ENCODE measurements around the gene CHPF2.

CHPF2 gene, protein sequence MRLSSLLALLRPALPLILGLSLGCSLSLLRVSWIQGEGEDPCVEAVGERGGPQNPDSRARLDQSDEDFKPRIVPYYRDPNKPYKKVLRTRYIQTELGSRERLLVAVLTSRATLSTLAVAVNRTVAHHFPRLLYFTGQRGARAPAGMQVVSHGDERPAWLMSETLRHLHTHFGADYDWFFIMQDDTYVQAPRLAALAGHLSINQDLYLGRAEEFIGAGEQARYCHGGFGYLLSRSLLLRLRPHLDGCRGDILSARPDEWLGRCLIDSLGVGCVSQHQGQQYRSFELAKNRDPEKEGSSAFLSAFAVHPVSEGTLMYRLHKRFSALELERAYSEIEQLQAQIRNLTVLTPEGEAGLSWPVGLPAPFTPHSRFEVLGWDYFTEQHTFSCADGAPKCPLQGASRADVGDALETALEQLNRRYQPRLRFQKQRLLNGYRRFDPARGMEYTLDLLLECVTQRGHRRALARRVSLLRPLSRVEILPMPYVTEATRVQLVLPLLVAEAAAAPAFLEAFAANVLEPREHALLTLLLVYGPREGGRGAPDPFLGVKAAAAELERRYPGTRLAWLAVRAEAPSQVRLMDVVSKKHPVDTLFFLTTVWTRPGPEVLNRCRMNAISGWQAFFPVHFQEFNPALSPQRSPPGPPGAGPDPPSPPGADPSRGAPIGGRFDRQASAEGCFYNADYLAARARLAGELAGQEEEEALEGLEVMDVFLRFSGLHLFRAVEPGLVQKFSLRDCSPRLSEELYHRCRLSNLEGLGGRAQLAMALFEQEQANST

DNA sequence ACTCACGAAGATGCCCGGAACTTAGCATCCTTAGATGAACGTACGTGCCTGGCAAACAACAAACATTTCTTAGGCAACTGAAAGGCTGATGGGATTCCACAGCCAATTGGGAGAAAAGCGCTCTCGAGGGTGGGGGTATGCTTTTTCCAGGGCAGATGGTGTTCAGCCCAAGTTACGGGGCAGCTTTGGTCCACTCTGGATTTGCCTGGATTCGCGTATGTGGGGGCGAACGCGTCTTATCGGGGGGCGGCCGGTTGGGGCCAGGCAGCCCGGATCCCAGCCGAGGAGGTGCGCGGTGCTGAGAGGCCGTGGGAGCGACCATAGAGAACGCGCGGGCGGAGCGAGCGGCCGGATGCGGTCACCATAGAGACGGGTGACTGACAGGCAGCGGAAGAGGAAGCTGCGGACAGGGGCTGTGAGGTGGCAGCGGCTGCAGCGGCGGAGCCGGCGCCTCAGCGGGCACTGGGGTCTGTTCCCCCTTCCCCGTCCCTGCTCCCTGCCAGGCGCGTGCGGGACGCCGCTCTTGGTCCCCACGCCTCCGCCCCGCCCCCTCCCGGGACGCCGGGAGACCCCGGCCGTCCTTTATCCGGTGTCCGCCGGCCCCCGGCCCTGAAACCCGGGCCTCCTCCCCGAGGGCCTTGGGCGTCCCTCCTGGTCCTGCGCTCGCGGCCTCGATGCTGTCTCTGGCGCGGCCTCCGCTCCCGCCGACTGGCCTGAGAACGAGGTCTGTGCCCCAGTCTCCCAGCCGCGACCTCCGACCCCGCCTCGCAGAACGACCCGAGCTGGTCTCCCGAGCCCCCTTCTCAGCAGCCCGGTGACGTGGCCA, at the start of gene CHPF2:
CHPF2 (plus strand) TSS at position 393 of the 826 bp plus-strand sequence. CDS start 1,529 bp downstream, outside the sequence.
- DNase-seq: peak; percentile 21

DNA sequence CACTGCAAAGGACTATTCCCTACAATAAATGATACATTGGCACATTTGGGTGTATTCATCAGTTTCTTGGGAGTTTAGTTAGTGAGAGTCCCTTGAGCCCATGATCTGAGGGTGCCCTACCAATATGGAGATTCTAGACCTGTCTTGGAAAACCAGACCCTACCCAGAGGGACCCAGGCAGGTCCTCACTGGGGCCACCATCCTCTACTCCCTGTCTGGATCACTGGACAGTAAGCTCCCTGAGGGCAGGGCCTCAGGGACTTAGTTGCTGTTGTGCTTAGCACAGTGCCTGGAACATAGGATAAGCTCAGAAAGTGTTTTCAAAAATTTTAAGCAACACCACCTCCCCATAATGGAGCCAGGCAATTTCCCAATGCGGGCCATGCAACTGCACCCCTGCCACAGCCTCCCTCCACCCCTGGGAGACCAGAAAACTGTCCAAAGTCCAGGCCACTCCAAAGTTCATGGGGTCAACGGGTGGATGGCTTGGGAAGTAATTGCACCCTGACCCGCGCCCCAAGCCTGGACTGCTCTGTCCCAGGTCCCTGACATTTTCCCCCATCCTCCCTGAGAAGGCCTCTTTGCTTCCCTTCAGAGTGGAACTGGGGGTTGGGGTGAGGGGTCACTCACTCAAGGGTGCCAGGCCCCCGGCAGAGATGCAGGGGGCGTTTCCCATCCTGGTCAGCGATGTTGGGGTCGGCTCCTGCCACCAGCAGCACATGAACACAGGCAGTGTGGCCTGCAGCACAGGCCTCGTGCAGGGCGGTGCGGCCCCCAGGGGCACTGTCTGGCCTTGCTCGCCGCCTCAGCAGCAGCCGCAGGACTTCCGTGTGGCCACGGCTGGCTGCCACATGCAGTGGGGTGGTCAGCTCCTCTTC, 46.3 kb upstream of the CHPF2 start:
- DNase-seq: no peak

DNA sequence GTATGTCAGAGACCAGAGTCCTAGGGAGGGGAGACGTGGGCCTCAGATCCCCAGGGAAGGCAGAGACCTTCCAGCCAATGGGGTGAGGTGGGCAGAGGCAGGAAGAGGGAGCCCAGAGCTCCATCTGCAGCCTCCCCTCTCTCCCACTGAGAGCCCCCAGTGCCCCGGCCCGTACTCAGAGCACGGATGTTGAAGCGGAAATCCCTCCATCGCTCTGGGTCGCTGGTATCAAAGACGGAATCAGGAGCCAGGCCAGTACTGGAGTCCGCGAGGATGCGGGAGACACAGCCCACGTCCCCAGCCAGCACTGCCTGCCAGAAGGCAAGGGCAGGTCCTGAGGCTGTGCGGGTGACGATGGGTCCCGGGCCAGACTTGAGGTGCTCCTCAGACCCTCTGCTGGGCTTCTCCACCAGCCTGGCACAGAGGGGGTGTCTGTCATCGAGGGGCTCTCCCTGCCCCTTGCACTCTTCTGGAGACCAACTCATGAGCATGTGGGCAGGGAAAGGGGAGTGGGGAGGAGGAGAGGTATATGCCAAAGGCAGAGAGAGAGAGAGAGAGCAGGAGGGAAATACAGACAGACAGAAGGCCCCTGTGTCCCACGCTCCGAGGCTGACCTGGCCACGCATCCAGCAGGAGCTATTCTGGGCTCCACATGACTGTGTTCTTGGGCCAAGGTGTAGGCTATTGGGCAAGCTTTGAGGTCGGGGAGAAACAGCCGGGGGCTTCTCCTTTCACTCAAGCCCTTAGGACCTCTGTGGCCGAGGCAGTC, 45.5 kb upstream of the CHPF2 start, which contains the start of gene ASB10:
ASB10 (minus strand) TSS at position 611 of the 769 bp plus-strand sequence; CDS start at position 491, 120 bp downstream.
- DNase-seq: no peak

DNA sequence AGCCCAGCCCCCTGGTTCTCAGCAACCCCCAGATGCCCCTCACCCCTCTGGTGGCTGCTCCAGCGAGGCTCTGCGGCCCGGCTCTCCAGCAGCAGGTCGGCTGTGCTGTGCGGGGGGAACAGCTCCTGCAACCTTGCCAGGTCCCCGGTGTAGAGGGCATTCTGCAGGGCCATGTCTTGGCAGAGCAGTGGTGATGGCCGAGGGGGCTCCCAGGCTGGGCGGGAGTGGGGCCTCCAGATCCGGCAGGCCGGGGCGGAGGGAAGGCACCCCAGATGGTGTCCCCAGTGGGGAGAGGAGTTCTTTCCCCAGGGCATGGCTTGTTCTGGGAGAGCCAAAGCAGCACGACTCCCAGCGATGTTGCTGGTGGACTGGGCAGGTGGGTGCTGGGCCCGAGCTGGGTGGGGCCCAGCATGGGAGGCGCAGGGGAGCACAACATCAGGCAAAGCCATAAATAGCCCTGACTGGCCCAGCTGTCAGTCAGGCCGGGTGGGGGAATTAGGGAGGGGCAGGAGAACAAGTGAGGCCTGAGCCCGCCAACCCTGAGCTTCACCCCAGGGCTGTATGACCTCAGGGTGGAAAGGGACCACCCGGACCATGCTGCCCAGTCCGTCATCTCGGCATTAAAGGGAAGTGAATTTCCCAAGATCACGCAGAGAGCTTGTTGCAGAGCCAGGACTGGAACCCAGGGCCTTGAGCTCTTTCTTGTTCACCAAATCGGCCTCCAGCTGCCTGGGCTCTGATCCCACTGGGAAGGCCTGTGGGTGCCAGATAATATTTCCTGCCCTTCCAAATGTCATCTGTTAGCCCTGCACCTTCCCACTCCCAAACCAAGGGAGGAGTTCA, 44.7 kb upstream of the CHPF2 start:
- no peak for DNase-seq

DNA sequence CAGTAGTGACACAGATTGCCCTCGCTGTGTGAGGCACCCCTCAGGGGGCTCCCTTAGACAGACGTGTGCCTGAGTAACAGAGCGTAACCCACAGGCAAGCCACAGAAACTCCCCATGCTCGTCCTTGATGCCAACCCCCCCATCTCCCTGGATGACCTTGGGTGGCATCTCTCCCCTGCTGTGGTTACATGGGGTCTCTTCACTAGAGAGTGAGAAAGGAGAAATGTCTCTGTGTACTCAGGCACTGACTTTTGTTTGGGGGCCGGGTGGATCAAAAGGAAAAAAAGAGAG, 44.1 kb upstream of the CHPF2 start:
- no peak for DNase-seq

DNA sequence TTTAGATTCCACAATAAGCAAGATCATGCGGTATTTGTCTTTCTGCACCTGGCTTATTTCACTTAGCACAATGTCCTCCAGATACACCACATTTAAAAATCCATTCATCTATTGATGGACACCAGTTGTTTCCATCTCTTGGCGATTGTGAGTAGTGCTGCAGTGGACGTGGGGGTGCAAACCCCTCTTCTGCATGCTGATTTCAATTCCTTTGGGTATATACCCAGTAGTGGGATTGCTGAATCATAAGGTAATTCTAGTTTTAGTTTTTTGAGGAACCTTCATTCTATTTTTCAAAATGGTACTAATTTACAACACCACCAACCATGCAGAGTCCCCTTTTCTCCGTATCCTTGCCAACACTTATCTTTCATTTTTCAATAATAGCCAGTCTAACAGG, 43.2 kb upstream of the CHPF2 start:
- DNase-seq: no peak

DNA sequence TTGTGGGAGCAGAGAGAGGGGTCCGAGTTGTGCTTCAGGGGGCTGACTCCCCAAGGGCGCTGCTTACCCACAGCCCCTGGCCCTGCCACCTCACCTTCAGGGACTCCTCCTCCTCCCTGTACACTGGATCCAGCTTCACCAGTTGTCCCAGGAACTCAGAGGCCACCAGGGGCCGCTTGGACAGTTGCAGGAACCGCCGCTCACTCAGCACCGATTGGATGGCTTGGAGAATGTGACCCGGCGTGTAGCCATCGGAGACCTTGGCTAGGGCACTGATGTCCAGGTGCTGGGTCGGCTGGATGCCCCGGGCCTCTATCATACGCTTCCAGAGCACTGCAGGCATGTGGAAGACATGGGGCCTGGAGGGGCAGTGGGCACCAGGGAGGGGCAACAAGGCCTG, 40.7 kb upstream of the CHPF2 start:
- DNase-seq: no peak

DNA sequence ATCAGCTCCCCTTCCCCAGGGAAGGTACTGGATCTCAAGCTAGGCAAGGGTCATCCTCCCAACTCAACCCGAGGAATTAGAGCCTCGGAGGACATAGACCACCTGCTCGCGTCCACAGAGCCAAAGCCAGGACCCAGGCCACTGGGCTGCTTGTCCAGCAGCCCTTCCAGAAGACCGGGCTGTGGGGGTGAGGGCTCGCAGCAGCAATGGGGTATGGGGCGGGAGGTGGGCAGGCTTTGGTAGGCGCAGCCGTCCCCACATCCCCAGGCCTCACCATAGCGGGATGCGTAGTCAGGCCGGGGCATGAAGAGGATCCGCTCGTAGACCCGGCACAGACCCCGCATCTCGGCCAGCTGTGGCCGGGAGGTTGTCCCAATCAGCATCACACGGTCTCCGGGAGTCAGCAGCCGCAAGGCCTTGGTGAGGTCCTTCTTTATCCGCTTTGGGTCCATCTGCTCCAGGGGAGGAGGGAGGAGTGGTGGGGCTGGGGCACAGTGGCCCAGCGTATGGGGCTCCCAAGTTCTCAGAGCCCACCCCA, 40.2 kb upstream of the CHPF2 start:
- no peak for DNase-seq

DNA sequence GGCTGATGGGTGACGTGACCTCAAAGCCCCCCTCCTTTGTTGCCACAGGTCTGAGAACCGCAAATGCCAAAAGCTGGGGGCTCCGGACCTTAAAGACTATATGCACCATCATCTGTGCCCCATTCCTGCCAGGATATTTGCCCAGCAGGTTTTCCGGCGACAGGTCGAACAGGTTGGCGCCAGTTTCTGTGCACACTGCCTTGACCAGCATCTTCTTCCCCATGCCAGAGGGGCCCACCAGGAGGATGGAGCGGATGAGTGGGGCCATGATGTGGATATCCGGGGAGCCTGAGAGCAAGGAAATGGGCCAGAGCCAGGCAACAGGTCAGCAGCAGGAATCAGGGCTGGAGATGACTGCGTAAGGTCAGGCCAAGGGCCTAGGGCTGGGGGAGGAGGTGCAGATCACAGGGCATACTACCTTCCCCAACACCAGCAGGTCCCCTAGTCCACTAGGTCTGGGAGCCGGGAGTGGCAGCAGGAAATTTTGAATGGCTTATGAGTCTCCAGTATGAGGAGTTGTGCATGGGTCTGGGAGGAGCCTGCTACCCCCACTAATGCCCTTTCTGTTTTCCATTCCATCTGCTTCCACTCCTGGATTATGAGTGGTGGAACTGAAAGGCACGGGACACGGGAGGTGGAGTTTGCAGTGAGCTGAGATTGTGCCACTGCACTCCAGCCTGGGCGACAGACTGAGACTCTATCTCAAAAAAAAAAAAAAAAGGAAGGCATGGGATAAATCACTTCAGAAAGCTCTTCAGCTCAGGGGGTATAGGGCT, 38.9 kb upstream of the CHPF2 start:
- DNase-seq: no peak

DNA sequence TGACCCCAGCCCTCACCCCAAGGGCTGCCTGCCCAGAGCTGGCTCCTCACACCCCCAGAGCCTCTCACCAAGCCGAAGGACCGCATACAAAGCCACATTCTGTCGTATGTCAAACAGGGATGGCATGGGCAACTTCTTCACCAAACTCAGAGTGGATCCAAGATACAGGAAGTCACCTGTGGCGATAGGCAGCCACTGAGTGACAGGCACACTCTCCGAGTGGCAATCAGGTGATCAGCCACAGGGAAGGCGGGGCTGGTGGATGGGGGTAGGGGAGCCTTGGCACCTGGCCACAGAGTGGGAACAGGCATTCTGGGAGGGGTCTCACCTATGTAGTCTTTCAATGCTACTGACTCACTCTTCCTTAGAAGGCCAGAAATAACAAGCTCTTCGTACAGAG, 38.1 kb upstream of the CHPF2 start:
- no peak for DNase-seq

DNA sequence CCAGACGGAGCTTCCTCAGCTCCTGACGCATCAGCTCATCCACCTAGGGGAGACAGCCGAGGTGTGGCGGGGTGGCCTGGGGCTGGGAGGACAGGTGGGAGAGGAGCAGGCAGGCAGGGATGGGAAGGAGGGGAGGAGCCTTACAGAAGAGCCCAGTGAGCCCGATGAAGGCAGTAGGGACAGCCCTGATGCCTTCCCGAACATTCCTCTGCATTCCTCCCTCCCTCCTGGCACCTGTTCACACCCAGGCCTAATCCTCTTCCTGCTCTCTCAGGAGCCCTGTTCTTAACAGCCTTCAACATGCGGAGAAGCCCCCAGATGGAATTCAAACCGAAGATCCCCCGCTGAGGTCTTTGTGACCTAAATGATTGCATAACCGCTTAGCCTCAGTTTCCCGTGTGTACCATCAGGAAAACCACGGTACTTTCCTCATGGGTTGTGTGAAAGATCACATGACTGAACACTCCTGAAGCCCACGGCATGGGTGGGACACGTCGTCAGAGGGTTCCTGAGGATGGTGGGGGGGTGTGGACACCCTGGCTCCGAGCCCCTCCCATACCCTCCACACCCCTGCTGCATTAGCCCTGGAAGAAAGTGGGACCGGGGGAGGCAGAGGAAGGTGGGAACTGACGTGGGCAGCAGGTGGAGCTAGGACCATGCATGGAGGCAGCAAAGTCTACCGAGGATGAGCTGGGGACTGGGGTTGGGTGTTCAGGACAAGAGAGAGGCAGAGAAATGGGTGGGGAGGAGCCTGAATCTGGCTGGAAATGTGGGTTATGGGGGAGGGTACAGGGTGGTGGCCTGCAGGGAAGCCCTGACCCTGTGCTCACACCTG, 36.5 kb upstream of the CHPF2 start:
- no peak for DNase-seq

DNA sequence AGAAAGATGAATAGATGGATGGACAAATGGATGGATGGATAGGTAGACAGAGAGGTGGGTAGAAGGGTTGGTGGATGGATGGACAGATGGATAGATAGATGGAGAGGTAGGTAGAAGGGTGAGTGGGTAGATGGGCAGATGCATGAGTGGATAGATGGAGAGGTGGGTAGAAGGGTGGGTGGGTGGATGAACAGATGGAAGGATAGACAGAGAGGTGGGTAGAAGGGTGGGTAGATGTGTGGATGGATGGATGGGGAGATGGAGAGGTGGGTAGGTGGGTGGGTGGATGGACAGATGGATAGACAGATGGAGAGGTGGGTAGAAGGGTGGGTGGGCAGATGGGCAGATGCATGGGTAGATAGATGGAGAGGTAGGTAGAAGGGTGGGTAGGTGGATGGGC, 34.4 kb upstream of the CHPF2 start:
- no peak for DNase-seq

DNA sequence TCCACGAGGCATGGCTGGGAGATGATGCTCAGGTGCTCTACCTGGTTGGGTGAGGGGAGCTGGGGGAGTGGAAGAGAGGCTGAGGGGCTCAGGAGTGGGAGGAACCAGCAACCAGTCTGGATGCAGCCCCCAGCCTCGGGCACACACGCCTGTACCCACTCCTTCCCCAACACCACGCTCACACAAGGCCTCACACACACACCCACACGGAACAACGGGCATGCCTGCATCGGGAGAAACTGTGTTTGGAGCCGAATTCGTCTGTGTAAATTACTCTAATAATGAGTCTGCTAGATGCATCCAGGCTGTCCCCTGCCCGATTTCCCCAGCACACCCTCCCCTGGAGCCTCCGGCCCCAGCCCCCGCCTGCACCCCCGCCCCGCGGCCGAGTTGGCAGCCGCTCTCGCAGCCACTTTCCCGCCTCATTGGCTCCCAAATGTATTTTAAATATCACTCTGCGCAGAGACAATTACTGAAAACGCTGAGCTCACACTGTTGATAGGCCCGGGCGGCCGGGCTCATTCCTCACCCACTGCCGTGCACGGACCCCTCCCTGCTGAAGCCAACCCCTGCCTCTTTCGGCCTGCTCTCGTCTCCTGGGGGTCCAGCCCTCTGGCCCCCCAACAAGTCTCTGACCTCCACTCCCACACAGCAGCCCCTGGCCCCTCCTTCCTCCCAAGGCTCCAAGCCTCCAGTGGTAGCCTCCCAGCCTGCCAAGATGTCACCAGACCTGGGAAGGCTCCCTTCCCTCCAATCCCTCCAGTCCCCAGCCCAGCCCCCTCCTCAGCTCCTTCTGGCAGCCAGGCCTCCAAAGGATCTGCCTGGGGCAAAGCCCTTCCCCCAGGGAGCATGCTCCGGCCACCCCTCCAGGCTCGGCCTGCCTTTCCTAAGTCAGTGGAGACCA, 33.1 kb upstream of the CHPF2 start:
- no peak for DNase-seq

DNA sequence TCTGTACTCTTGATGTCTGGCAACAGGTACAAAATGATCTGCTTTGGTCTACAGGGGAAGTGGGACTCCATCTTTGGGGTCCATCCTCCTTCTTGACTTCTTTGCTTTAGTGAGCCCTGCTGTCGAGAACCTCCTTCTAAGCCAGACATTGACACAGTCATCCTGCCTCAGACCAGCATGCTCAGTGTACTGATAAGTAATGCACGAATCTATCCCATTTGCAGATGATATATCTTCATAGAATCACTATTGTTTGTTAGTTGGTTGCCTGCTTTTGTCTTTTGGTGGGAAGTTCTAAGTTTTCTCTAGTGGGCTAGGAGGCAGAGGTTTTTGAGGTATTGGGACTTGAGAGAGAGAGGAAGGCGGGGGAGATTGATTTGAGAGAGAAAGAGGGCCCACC, 30.9 kb upstream of the CHPF2 start:
- DNase-seq: no peak

DNA sequence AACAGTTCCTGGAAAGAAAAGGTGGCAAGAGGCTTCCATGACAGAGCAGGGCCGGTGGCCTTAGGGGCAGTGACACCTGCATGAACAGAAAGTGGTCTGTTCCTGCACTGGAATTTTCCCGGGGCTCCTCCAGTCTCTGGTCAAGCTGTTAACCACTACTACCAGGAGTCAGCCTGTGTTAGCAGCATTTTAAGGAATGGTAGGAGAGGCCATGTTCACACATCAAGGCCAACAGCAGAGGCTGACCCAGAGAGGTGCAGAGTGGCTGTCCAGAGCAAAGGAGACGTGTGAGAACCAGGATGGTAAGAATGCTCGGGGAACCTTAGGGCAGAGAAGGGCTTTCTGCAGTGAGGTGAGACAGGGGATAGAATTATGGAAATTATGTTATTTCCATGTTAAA, 30.5 kb upstream of the CHPF2 start:
- no peak for DNase-seq

DNA sequence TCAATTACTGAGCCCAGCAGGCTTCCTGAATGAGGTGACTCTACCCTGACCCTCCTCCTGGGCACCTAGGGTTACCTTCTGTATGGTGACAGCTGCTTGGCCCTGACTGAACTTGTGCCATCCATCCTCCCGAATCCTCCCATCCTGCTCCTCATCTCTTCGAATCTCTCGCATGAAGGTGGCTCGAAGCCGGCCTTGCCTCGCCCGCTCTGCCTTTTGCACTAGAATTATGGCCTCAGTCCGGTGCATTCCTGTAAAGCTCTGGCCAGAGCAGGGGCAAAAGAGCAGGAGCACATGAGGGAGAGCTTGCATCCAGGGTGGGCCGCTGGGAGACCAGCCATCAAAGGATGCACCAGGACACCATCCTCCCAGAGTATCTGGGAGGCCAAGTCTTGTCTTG, 29.4 kb upstream of the CHPF2 start:
- no peak for DNase-seq

DNA sequence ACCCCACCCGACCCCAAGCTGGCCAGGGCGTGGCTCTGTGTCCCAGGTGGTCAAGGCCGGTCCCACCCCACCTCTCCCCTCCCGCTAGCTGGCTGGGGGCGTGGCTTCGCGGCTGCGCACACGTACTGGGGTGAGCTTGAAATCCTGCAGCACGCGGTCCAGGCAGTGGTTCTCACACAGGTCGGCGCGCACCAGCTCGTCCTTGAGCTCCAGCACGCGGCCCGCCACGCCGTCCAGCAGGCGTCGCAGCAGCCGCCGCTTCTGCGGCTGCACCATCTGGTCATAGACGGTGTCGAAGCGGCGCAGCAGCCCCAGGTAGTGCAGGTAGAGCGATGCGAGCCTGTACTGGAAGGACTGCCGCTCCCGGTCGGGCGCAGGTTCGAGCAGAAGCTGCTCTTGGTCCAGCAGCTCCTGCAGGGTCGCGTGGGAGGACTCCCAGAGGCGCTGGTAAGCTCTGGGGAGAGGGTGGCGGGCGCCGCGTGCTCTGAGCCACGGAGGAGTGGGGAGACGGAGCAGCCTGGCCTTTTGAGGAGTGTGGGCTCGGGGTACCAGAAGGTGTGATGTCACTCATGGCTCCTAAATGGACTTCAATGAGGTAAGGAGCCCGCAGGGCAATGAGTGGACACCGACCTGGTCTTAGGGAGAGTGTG, 27.8 kb upstream of the CHPF2 start:
- DNase-seq: no peak
